GM12873 (cell line): Measurements from ENCODE around the gene FANCL.

Source experiments
- CTCF ChIP-seq: IDR thresholded peaks from 2 replicates; pipeline ENCODE4 v1.5.1; 2012; ENCODE audit warnings: low read depth, mild to moderate bottlenecking, moderate library complexity, low read length, control low read depth; ENCODE audit not compliant: insufficient read depth; ENCODE audit errors: missing control alignments

The FANCL gene

GRCh38 chr2:58221909-58222308 lies 19.2 kb downstream of the FANCL start:
- TF ChIP-seq CTCF: no peak

- no peak for TF ChIP-seq CTCF
These were observed 25.7 kb downstream of the FANCL start for GRCh38 chr2:58215429-58215828.

- no peak for TF ChIP-seq CTCF
These were observed 33.9 kb downstream of the FANCL start for GRCh38 chr2:58207189-58207588.

- no peak for TF ChIP-seq CTCF
These were observed 34.3 kb downstream of the FANCL start for GRCh38 chr2:58206785-58207184.

- no peak for TF ChIP-seq CTCF
These were observed 36.7 kb downstream of the FANCL start for GRCh38 chr2:58204195-58204959.

- TF ChIP-seq CTCF: no peak
These were observed 38.1 kb downstream of the FANCL start for GRCh38 chr2:58203018-58203417.

- no peak for TF ChIP-seq CTCF
These were observed 38.7 kb downstream of the FANCL start for GRCh38 chr2:58202404-58202803.

- TF ChIP-seq CTCF: no peak
These were observed 43.2 kb downstream of the FANCL start for GRCh38 chr2:58197894-58198293.
